AG04450 (cell line): ENCODE results near the gene WDR3. TPM values are rescaled to one million over a fixed set of nuclear protein-coding genes. Genes with fewer than 3 reads are reported as not detected.

Experiments used
- CTCF ChIA-PET: fragments of 300-600, 350-600 bp; formaldehyde crosslinking; extraction: SDS; loops from one replicate; lab custom pipeline; 2022; ENCODE audit warnings: antibody characterized with exemption, inconsistent platforms; lab: Charles Lee
- POLR2A ChIA-PET: fragments of 350-600 bp; formaldehyde crosslinking; extraction: SDS; loops from one replicate; lab custom pipeline; 2021; ENCODE audit warnings: antibody characterized with exemption, inconsistent platforms; lab: Yijun Ruan, JAX
- DNase-seq: peaks from one replicate; pipeline ENCODE4 v3.0.0-alpha.2; 2011; ENCODE audit warnings: low read depth, low spot score
- H3K27ac ChIP-seq: one replicate; pipeline ENCODE4 v1.5.1; 2012; ENCODE audit warnings: low read depth, low read length, control low read depth
- H3K27me3 ChIP-seq: one replicate; pipeline ENCODE4 v1.6.0; 2012; ENCODE audit warnings: low read length; ENCODE audit not compliant: control insufficient read depth, insufficient read depth
- H3K4me3 ChIP-seq: 2 replicates; pipeline ENCODE4 v1.5.1; 2011; ENCODE audit warnings: mild to moderate bottlenecking, low read depth, low read length, control low read depth
- H3K9me3 ChIP-seq: 2 replicates; pipeline ENCODE4 v1.5.1; 2012; ENCODE audit warnings: low read length; ENCODE audit not compliant: control insufficient read depth, insufficient read depth
- polyA plus RNA-seq: library from polyadenylated mRNA; depleted of rRNA; stranded (reverse); fragments of >200 nt; gene quantifications from 2 replicates; pipeline ENCODE4 v1.2.3, GENCODE V29; 2011
- TF ChIP-seq, protein P1 (sequence below): IDR thresholded peaks from 2 replicates; pipeline ENCODE4 v1.5.1; 2011; ENCODE audit warnings: low read depth, low read length, control low read depth, inconsistent platforms

The WDR3 gene
- polyA plus RNA-seq, 1 experiment = 41.4 TPM

- POLR2A ChIA-PET = no interaction called here
- no peak for DNase-seq
- Histone ChIP-seq H3K4me3 (no peak overlapping the region), H3K27me3 (no peaks in the 10 kb centered on the region), H3K9me3 (no peaks in the 10 kb centered on the region), H3K27ac (no peak overlapping the region)
- CTCF ChIA-PET = no interaction called here
- TF ChIP-seq, protein P1, sequence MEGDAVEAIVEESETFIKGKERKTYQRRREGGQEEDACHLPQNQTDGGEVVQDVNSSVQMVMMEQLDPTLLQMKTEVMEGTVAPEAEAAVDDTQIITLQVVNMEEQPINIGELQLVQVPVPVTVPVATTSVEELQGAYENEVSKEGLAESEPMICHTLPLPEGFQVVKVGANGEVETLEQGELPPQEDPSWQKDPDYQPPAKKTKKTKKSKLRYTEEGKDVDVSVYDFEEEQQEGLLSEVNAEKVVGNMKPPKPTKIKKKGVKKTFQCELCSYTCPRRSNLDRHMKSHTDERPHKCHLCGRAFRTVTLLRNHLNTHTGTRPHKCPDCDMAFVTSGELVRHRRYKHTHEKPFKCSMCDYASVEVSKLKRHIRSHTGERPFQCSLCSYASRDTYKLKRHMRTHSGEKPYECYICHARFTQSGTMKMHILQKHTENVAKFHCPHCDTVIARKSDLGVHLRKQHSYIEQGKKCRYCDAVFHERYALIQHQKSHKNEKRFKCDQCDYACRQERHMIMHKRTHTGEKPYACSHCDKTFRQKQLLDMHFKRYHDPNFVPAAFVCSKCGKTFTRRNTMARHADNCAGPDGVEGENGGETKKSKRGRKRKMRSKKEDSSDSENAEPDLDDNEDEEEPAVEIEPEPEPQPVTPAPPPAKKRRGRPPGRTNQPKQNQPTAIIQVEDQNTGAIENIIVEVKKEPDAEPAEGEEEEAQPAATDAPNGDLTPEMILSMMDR = no peak
Measured at GRCh38 chr1:118004312-118004711, 74.8 kb downstream of the WDR3 start.

- no peaks in the 10 kb centered on the region for H3K9me3 ChIP-seq
- H3K4me3 ChIP-seq = no peak overlapping the region
- H3K27ac ChIP-seq = no peak overlapping the region
- no peak for DNase-seq
- TF ChIP-seq, protein P1 = no peak
- ChIA-PET POLR2A (no interaction called here), CTCF (no interaction called here)
- no peaks in the 10 kb centered on the region for H3K27me3 ChIP-seq
Measured at GRCh38 chr1:118007391-118007790, 77.9 kb downstream of the WDR3 start.

DNA sequence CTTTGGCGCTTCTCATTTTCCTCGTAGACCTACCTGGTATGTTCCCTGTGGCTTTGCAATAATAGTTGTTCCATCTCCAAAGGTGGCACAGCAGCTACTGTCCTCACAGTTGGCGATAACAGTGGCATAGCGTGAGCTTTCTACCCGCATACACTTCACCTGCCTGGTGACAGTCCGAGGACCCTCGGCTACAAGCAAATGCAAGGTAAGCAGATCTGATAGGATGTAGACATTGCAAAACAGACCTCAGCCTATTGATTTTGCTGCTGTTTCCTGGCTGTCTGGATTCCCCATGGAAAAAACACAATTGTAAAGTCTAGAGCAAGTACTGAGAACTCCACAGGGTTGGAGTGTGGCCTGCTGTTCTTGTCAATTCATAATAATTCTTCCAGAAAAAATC lies 78.5 kb downstream of the WDR3 start:
- ChIA-PET POLR2A (no interaction called here), CTCF (no interaction called here)
- no peak for DNase-seq
- Histone ChIP-seq H3K27ac (no peak overlapping the region), H3K27me3 (no peaks in the 10 kb centered on the region), H3K4me3 (no peak overlapping the region), H3K9me3 (no peaks in the 10 kb centered on the region)
- TF ChIP-seq, protein P1 = no peak

- no peak for DNase-seq
- Histone ChIP-seq H3K4me3 (no peak overlapping the region), H3K27me3 (no peaks in the 10 kb centered on the region), H3K27ac (no peak overlapping the region), H3K9me3 (no peaks in the 10 kb centered on the region)
- ChIA-PET POLR2A (no interaction called here), CTCF (no interaction called here)
- TF ChIP-seq, protein P1 = no peak
Measured at GRCh38 chr1:118012515-118013124, 83.1 kb downstream of the WDR3 start.

GRCh38 chr1:118013336-118013735 lies 83.8 kb downstream of the WDR3 start:
- TF ChIP-seq, protein P1 = no peak
- ChIA-PET POLR2A (no interaction called here), CTCF (no interaction called here)
- no peak overlapping the region for H3K27ac ChIP-seq
- DNase-seq = no peak
- H3K9me3 ChIP-seq = no peaks in the 10 kb centered on the region
- no peak overlapping the region for H3K4me3 ChIP-seq
- no peaks in the 10 kb centered on the region for H3K27me3 ChIP-seq
